ENCODE results near the gene ABCA6.
"Not testable (repeated sequence)": the region's sequence is repeated elsewhere in the genome, so short reads cannot be mapped to it uniquely, and the experiment has no call there.

The ABCA6 gene

DNA sequence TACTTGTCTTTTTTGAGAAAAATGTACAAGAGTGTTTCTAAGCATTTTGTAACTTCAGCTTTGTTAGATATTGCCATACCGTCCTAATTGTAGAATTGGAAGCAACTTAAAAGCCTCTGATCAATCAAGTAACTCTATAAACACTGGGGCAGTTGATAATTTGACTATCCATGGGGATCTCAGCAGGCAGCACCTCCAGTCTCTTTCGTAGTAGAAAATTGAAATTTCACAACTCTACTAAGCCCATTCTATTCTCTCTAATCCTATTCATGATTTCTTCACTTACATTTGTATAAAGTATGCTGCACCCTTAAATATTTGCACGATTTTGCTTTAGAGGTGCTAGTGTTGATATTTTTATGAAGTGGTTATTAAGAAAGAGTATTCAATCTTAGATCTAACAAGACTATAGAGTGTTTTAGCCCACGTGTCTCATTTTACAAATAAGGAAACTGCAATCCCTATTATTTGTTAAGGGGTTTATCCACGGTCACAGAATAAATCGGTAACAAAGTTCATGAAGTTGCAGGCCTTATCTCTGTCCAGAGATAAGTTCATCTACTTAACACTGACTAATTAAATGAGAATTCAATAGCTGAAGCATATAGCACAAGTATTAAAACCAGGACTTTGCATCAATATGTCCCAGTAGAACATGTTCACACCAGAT, 10.9 kb downstream of the ABCA6 start:
- DNase-seq: no peak

DNA sequence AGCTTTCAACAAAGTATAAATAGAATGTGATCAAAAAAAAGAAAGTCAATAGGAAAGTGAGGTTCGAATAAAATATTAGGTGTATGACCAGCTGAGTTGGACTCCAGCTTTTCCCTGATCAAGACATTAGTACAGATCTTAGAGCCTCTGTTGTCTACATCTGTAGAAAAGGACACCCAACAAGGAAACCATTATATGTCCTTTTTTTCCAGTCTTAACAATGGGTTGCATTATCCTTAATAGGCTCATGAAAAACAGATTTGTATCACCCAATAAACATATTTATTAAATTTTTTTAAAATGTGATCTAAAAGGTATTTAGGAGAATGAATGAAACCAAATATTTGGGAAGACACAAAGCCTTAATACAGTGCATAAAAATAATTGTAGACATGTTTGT, 18.1 kb downstream of the ABCA6 start:
- no peak for DNase-seq

DNA sequence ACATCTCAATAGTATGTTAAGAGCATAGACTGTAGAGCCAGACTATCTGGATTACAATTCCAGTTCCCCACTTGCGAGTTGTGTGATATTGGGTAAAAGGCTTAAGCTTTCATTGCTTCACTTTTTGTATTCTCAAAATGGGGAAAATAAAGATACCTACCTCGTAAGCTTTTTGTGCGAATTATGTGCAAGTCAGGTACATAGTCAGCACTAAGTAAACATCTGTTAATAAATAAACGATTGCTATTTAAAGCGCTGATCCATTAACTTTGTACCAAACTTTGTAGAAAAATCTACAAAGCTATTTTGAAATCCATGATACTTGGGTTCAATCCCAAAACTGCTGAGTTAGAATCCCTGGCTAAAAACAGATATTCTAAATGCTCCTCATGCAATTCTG, 19.6 kb downstream of the ABCA6 start:
- no peak for DNase-seq

- no peak for DNase-seq
Observed at GRCh38 chr17:69117855-69118784, 23.6 kb downstream of the ABCA6 start.

GRCh38 chr17:69111794-69112193, 29.9 kb downstream of the ABCA6 start:
- DNase-seq: no peak

DNA sequence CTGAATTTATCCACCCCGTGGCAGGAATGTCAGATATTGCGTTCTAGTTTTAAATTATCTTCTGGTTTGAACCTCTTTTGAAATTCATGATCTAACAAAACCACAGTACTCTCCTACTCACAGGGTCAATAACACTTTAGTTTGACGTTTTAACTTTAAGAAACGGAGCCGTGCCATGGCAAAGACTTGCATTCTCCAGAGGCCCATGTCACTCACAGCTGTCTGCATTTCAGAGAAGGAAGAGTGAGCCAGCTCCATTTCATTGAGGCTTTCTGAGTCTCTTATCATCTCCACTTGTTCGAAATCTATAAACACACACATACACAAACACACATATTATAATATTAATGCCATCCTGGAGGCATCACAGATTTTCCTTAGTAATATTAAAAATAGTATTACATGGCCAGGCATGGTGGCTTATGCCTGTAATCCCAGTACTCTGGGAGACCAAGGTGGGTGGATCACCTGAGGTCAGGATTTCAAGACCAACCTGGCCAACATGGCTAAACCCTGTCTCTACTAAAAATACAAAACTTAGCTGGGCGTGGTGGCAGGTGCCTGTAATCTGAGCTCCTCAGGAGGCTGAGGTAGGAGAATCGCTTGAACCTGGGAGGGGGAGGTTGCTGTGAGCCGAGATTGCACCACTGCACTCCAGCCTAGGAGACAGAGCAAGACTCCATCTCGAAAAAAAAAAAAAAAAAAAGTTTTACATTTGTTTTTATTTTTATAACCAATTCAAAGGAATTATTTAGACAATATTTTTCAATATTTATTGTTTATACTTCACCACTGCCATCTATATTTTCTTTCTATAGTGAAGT, 35.6 kb downstream of the ABCA6 start:
- no peak for DNase-seq

DNA sequence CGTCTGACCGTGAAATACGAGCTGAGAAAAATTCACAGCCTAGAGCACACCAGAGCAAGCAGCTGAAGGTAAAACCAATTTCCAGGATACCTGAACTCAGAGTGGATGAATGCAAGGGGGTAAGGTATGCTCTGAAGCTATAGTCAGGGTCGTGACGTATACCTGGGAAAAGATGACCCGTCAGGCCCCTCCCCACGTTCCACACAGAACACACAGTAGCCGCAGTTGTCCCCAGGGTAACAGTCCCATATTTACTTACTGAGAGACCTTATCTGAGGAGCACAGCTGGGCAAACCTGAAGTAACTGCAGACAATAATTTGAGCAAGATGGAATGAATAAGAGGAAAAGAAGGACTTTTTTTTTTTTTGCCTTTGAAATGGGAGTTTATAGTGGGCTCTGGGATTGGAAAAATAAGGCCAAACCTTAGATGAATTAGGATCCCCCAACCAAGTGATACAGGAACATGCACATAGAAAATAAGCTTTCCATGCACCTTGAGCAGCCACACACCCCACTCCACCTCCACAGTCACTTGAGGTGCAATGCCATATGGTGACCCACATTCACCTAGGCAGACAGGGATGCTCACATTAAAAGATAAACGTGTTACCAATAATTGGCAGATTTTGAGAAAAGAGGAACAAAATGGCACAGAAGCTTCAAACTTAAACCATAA, 38.0 kb downstream of the ABCA6 start:
- DNase-seq: no peak

DNA sequence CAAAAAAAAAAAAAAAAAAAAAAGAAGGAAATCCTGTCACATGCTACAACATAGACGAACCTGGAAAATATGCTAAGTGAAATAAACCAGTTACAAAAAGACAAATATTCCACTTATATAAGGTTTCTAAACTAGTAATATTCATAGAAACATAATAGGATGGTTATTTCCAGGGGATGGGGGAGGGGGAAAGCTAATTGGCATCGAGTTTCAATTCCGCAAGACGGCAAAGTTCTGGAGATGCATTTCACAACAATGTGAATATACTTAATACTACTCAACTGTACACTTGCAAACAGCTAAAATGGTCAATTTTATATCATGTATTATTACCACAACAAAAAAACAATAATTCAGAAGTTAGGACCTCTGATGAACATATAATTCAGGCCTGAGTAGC, 43.1 kb downstream of the ABCA6 start:
- no peak for DNase-seq

GRCh38 chr17:69096541-69096940, 45.2 kb downstream of the ABCA6 start:
- no peak for DNase-seq

DNA sequence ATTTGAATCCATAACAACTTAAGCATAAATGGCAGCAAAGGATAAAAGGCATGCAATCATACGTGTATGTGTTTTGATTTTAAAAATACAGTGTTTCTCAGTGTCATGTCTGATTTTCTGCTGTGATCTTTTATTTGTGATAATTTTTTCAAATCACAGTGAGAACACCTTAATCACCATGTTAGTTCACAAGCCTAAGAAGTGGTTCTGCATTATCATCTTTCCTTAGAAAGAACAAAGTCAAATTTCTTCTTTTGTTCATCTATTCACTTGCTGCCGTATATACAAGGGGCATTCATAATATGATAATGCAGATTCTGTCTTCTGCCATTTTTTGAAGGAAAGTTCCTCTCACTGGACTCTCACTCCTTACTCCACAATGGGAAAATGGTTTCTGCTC, 47.7 kb downstream of the ABCA6 start:
- DNase-seq: no peak

- DNase-seq: no peak
Observed at GRCh38 chr17:69093279-69093789, 48.4 kb downstream of the ABCA6 start.

DNA sequence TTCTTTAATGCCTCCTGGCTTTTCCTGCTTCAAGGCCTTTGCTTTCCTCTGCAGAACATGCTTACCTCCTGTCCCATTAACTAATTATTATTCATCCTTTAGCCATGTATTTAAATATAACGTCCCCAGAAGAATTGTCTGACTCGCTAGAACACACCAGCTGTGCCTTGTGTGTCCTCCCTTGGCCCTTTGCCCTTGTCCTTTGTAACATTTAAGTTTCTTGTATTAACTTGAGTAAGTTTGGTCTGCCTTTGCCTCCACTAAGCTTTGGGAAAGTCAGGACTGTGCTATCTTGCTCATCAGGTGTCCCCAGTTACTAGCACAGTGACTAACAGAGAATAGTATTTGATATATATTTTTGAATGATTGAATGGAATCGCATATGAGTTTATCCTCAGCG, 51.3 kb downstream of the ABCA6 start:
- DNase-seq: no peak

- DNase-seq: no peak
Observed at GRCh38 chr17:69088643-69089200, 53.0 kb downstream of the ABCA6 start.

GRCh38 chr17:69086641-69087040, 55.1 kb downstream of the ABCA6 start:
- no peak for DNase-seq

DNA sequence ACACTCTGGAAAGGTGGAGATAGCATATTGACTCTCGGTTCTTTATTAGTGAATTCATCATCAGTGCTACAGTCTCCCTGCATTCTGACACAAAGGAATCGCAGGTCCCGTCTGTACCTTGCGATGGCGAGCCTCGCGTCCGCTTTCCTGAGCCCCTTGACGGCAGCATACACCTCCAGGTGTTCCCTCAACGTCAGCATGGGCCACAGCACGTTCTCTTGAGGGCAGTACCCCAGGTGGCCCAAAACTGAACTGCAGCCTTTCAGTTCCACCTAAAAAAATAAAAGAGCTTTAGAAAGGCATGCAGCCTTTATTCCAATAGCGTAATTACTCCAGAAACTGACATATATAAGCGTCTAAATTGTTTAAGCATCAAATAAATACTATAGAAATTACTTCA, 56.8 kb downstream of the ABCA6 start:
- DNase-seq: no peak

DNA sequence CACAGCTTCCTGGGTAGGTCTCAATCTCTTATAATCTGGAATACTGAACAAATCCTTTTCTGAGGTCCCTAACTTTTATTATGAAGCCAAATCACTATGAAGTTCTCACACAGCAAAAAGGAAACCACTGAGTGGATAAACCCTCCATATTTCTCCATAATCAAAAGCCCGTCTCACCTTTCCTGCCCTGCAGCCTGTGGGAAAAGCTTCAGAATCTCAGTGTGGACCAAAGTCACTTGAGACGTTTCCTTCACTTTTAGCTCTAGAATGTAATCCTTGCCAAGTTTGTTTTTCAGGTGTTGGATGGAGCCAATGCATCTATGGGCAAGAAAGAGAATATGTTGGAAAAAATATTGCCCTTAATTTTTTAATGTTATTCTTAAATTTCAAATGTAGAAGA, 59.0 kb downstream of the ABCA6 start:
- no peak for DNase-seq

GRCh38 chr17:69078864-69079263, 62.8 kb downstream of the ABCA6 start:
- no peak for DNase-seq

DNA sequence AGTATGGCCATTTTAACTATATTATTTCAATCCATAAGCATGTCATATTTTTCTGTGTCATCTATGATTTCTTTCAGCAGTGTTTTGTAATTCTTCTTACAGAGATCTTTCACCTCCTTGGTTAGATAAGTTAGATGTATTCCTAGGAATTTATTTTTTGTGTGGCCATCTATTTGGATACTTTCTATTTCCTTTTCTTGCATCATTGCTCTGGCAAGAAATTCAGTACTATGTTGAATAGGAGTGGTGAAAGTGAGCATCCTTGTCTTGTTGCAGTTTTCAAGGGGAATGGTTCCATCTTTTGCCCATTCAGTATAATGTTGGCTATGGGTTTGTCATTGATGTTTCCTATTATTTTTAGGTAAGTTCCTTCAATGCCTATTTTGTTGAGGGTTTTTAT, 65.9 kb downstream of the ABCA6 start:
- DNase-seq: no peak

- DNase-seq: not testable (repeated sequence)
Observed at GRCh38 chr17:69073392-69073791, 68.3 kb downstream of the ABCA6 start.

- not testable (repeated sequence) for DNase-seq
Observed at GRCh38 chr17:69072803-69073256, 68.9 kb downstream of the ABCA6 start.

DNA sequence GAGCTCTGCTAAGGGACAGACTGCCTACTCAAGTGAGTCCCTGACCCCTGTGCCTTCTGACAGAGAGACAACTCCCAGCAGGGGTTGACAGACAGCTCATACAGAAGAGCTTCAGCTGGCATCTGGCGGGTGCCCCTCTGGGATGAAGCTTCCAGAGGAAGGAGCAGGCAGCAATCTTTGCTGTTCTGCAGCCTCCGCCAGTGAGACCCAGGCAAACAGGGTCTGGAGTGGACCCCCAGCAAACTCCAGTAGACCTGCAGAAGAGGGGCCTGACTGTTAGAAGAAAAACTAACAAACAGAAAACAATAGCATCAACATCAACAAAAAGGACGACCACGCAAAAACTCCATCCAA, 70.5 kb downstream of the ABCA6 start:
- not testable (repeated sequence) for DNase-seq

All from stimulated activated CD4-positive, alpha-beta T cell treated with anti-CD3 and anti-CD28 coated beads, Interleukin-4, amount 100 ng/mL, for 4 hours (primary cell).